Ectodermal cell (in vitro differentiated cells): ENCODE measurements around the gene PRKG1.
"Not testable (repeated sequence)": the region's sequence is repeated elsewhere in the genome, so short reads cannot be mapped to it uniquely, and the experiment has no call there.

ENCODE experiments used
- H3K27ac ChIP-seq: 2 replicates; pipeline ENCODE4 v1.7.0; 2013; ENCODE audit warnings: mild to moderate bottlenecking, low read depth, low read length; ENCODE audit not compliant: insufficient read depth, poor library complexity, severe bottlenecking
- H3K27me3 ChIP-seq: 2 replicates; pipeline ENCODE4 v1.7.0; 2013; ENCODE audit warnings: mild to moderate bottlenecking, low read length; ENCODE audit not compliant: insufficient read depth, control insufficient read depth, poor library complexity, severe bottlenecking
- H3K36me3 ChIP-seq: one replicate; pipeline ENCODE4 v1.7.0; 2013; ENCODE audit warnings: low read length; ENCODE audit not compliant: control insufficient read depth, insufficient read depth
- H3K4me1 ChIP-seq: one replicate; pipeline ENCODE4 v1.7.0; 2013; ENCODE audit warnings: low read length; ENCODE audit not compliant: control insufficient read depth, insufficient read depth
- H3K4me3 ChIP-seq: 2 replicates; pipeline ENCODE4 v1.7.0; 2013; ENCODE audit warnings: low read depth, low read length, control low read depth; ENCODE audit not compliant: insufficient read depth
- H3K9me3 ChIP-seq: 2 replicates; pipeline ENCODE4 v1.7.0; 2013; ENCODE audit warnings: mild to moderate bottlenecking, low read length, moderate library complexity; ENCODE audit not compliant: control insufficient read depth
- WGBS, 2 experiments: methylation state at CpG; one replicate each; pipeline ENCODE4 v1.1.7; 2013; ENCODE audit warnings: missing lambda C conversion rate in 2 of 2; 5-methylcytosine and 5-hydroxymethylcytosine counted together

The PRKG1 gene

GRCh38 chr10:52194716-52195115, 1120.4 kb downstream of the PRKG1 start:
- Histone ChIP-seq H3K4me3 (no peak overlapping the region), H3K36me3 (no peaks in the 10 kb centered on the region), H3K9me3 (no peaks in the 10 kb centered on the region), H3K4me1 (no peaks in the 10 kb centered on the region), H3K27ac (no peak overlapping the region), H3K27me3 (no peaks in the 10 kb centered on the region)

- Histone ChIP-seq H3K4me3 (no peak overlapping the region), H3K27ac (no peak overlapping the region), H3K9me3 (no peaks in the 10 kb centered on the region), H3K36me3 (no peaks in the 10 kb centered on the region), H3K27me3 (no peaks in the 10 kb centered on the region), H3K4me1 (no peaks in the 10 kb centered on the region)
- 94 to 100% methylated on average over 2 to 3 of the region's 3 CpGs for WGBS, 2 experiments
Observed at GRCh38 chr10:52197098-52197497, 1122.8 kb downstream of the PRKG1 start.

GRCh38 chr10:52198540-52198939, 1124.3 kb downstream of the PRKG1 start:
- H3K27me3 ChIP-seq, result no peaks in the 10 kb centered on the region
- WGBS, 2 experiments, result 75 to 95% methylated on average over 1 to 3 of the region's 3 CpGs

GRCh38 chr10:52204906-52205305, 1130.6 kb downstream of the PRKG1 start:
- H3K9me3 ChIP-seq, result not testable (repeated sequence)

More at GRCh38 chr10:52198540-52198939, 1124.3 kb downstream of the PRKG1 start:
- Histone ChIP-seq H3K4me1 (no peaks in the 10 kb centered on the region), H3K9me3 (no peaks in the 10 kb centered on the region), H3K36me3 (no peaks in the 10 kb centered on the region), H3K4me3 (no peak overlapping the region), H3K27ac (no peak overlapping the region)

GRCh38 chr10:52208365-52208764, 1134.1 kb downstream of the PRKG1 start:
- Histone ChIP-seq H3K4me3 (no peak overlapping the region), H3K27ac (no peak overlapping the region), H3K36me3 (no peaks in the 10 kb centered on the region), H3K27me3 (no peaks in the 10 kb centered on the region), H3K9me3 (no peaks in the 10 kb centered on the region), H3K4me1 (no peaks in the 10 kb centered on the region)
- 95 to 100% methylated on average over 2 of the region's 2 CpGs for WGBS, 2 experiments

More at GRCh38 chr10:52204906-52205305, 1130.6 kb downstream of the PRKG1 start:
- H3K4me3 ChIP-seq, H3K36me3 ChIP-seq, H3K4me1 ChIP-seq, H3K27ac ChIP-seq, H3K27me3 ChIP-seq: not testable (repeated sequence)
- WGBS, 2 experiments, result 88 to 92% methylated on average over 7 of the region's 7 CpGs

GRCh38 chr10:52210161-52210560, 1135.9 kb downstream of the PRKG1 start:
- no peaks in the 10 kb centered on the region for H3K27me3 ChIP-seq
- no peak overlapping the region for H3K4me3 ChIP-seq
- no peaks in the 10 kb centered on the region for H3K4me1 ChIP-seq
- no peaks in the 10 kb centered on the region for H3K9me3 ChIP-seq
- WGBS, 2 experiments, result 93 to 94% methylated on average over 4 to 6 of the region's 6 CpGs
- H3K27ac ChIP-seq, result no peak overlapping the region
- H3K36me3 ChIP-seq, result no peaks in the 10 kb centered on the region

- no peaks in the 10 kb centered on the region for H3K9me3 ChIP-seq
- H3K36me3 ChIP-seq, result no peaks in the 10 kb centered on the region
- WGBS, 2 experiments, result 73 to 84% methylated on average over 4 of the region's 4 CpGs
- no peak overlapping the region for H3K4me3 ChIP-seq
- H3K27me3 ChIP-seq, result no peaks in the 10 kb centered on the region
- H3K4me1 ChIP-seq, result no peaks in the 10 kb centered on the region
- no peak overlapping the region for H3K27ac ChIP-seq
Observed at GRCh38 chr10:52212062-52212461, 1137.8 kb downstream of the PRKG1 start.

GRCh38 chr10:52212802-52213201, 1138.5 kb downstream of the PRKG1 start:
- Histone ChIP-seq H3K4me1 (no peaks in the 10 kb centered on the region), H3K4me3 (no peak overlapping the region), H3K27ac (no peak overlapping the region), H3K27me3 (no peaks in the 10 kb centered on the region), H3K36me3 (no peaks in the 10 kb centered on the region), H3K9me3 (no peaks in the 10 kb centered on the region)
- WGBS, 2 experiments, result 96 to 100% methylated on average over 1 to 3 of the region's 4 CpGs

GRCh38 chr10:52213321-52213752, 1139.0 kb downstream of the PRKG1 start:
- no peak overlapping the region for H3K27ac ChIP-seq
- H3K4me1 ChIP-seq, result no peaks in the 10 kb centered on the region
- no peaks in the 10 kb centered on the region for H3K36me3 ChIP-seq
- H3K4me3 ChIP-seq, result no peak overlapping the region
- no peaks in the 10 kb centered on the region for H3K27me3 ChIP-seq
- WGBS, 2 experiments, result 75 to 77% methylated on average over 3 of the region's 3 CpGs
- no peaks in the 10 kb centered on the region for H3K9me3 ChIP-seq

GRCh38 chr10:52215745-52216361, 1141.6 kb downstream of the PRKG1 start:
- Histone ChIP-seq H3K27ac (no peak overlapping the region), H3K4me1 (no peaks in the 10 kb centered on the region), H3K27me3 (no peaks in the 10 kb centered on the region)

GRCh38 chr10:52216852-52217251, 1142.6 kb downstream of the PRKG1 start:
- no peaks in the 10 kb centered on the region for H3K36me3 ChIP-seq
- H3K9me3 ChIP-seq, result no peaks in the 10 kb centered on the region
- H3K4me1 ChIP-seq, result no peaks in the 10 kb centered on the region
- 90 to 93% methylated on average over 2 of the region's 2 CpGs for WGBS, 2 experiments
- no peaks in the 10 kb centered on the region for H3K27me3 ChIP-seq
- no peak overlapping the region for H3K27ac ChIP-seq
- H3K4me3 ChIP-seq, result no peak overlapping the region

More at GRCh38 chr10:52215745-52216361, 1141.6 kb downstream of the PRKG1 start:
- H3K4me3 ChIP-seq, result no peak overlapping the region
- no peaks in the 10 kb centered on the region for H3K36me3 ChIP-seq
- no peaks in the 10 kb centered on the region for H3K9me3 ChIP-seq
